ENCODE data around the gene TPRKB. TPM values are rescaled to one million over a fixed set of nuclear protein-coding genes. Genes with fewer than 3 reads are reported as not detected.
"Not testable (repeated sequence)": the region's sequence is repeated elsewhere in the genome, so short reads cannot be mapped to it uniquely, and the experiment has no call there.

The TPRKB gene
- polyA plus RNA-seq, 1 donor, result 78.6 TPM

DNA sequence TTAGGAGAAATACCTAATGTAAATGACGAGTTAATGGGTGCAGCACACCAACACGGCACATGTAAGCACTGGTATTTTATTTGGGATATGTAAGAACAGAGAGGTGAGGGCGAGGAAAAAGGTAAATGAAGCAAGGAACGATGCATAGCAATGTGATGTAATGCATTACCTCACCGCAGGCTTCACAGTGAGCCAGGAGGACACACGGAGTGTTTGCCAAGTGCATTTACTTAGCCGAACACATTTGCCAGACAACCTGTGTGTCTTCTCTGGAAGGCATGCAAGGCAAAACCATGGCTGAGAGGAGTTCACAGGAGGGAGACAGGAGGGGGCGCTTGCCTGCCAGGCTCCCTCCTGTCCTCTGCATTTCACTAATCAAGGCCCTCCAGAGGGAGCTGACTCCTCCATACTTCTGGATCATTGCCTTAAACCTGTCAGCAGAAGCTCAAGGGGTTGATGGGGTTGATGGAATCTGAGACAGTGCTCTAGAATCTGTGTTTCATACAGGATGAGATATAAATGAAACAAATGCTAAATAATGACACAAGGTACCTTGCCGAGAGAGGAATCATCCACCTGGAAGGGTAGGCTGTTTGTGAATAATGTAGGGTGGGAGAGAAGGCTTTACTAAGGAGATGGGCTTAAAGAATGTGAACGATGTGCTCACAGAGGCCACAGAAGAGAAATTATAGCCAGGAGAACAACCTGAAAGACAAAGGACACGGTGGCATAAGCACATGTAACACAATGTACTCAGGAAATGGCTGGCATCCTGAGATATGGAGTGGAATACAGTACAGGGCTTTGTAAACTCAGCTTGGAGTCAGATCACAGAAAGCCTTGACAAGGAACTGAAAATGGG is 9.1 kb upstream of the TPRKB start:
- DNase-seq, result no peak

DNA sequence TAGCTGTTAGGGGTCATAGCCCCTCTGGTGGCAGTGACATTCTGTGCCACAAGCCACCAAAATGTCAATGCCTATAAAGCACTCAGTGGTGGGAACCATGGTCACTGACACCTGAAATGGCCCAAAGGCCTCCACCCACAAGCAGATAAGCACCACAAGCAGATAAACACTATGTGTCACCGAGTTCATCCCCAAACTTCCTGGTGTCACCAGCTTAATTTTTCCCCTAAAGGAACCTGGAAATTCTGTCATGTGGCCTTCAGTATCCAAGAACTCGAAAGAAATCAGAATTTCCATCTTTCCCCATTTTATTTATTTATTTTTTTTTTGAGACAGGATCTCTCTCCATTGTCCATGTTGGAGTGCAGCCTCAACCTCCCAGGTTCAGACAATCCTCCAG is 3.6 kb upstream of the TPRKB start:
- DNase-seq, result no peak

DNA sequence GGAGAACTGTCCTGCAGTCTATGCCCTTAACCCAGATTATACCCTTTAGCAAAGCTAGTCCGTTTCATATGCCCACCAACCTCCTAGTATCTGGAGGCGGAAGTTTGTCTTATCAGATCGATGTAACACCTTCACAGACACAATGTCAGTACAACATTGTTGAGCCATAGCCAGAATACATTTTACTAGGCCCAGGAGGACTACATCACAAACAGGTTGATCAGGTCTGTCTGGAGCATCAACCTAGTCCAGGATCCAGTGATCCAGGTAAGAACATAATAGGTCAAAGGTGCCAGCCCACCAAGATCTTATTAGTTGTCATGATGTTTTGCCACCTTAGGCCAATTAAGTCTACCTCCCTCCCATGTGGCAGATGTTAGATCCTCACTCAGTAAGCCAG is 2.0 kb upstream of the TPRKB start:
- no peak for DNase-seq

DNA sequence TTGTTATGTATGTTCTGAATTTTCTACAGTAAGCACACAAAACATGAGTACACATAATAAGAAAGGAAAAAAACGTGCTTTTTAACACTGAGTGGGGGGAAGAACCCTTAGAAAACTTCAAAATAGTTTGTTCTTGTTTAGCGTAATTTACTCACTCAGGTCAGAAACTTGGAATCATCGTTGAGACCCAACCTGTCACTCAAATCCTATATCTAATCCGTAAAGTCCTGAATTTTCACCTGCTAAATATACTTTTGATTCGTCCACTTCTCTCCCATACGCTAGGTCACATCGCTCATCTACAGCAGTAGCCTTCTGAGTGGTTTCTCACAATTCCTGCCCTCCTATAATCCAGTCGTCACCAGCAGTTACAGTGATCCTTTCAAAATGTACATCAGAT is 767 bp downstream of the TPRKB start:
- DNase-seq, result no peak

DNA sequence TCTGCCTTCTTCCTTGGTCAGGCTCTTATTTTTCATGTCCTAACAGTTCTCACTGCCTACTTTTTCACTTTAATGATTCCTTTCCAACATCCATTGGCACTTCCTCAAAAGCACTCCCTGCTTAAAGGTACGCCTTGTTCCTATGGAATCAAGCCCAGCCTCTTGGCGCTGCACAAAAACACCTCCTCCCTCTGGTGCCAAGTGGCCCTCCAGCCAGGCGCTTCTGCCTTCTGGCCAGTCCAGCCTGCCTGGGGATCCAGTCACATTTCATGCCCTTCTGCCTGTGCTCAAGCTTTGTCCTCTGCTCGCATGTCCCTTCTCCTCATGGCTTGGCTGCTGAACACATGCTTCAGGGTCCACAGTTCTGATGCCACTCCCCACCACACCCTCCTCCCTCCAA is 6.3 kb downstream of the TPRKB start:
- DNase-seq, result no peak

DNA sequence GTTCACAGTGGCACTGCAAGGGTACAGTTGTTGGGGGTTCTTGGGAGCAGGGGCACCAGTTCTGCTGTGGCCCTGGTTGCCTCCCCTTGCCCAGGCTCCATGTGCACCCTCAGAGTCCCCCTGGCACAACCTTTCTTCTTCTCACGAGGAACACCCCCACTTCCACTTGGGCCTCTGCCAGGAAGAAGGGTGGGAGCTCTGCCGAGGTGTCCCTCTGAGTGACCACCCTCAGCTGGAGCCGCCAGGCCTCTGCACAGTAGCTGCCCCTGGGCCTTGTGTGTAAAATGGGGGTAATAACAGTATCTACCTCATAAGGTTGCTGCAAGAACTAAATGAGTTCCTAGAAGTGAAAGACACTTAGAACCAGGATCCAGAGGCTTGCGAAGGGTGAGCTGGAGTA is 8.4 kb downstream of the TPRKB start:
- DNase-seq, result no peak

DNA sequence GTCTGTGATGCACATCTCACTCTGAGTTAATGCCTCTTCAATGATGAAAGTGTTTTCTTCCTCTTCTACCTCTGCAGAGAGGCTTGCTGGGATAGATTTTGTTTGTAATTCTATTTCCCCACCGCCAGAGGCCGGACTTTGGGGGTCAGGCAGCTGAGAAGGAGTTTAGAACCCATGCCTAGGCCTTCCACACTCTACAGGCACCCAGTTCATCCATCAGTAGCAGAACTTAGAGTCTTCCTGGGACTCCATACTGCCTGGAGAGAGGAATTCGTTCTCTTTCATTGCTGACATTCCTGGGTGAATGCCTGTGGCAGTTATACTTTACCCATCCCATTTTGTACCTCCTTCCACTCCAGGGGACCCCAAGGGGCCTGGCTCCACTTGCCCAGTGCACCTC is 9.1 kb downstream of the TPRKB start:
- DNase-seq, result no peak

DNA sequence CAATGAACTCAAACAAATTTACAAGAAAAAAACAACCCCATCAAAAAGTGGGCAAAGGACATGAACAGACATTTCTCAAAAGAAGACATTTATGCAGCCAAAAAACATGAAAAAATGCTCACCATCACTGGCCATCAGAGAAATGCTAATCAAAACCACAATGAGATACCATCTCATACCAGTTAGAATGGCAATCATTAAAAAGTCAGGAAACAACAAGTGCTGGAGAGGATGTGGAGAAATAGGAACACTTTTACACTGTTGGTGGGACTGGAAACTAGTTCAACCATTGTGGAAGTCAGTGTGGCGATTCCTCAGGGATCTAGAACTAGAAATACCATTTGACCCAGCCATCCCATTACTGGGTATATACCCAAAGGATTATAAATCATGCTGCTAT is 10.5 kb downstream of the TPRKB start:
- not testable (repeated sequence) for DNase-seq

DNA sequence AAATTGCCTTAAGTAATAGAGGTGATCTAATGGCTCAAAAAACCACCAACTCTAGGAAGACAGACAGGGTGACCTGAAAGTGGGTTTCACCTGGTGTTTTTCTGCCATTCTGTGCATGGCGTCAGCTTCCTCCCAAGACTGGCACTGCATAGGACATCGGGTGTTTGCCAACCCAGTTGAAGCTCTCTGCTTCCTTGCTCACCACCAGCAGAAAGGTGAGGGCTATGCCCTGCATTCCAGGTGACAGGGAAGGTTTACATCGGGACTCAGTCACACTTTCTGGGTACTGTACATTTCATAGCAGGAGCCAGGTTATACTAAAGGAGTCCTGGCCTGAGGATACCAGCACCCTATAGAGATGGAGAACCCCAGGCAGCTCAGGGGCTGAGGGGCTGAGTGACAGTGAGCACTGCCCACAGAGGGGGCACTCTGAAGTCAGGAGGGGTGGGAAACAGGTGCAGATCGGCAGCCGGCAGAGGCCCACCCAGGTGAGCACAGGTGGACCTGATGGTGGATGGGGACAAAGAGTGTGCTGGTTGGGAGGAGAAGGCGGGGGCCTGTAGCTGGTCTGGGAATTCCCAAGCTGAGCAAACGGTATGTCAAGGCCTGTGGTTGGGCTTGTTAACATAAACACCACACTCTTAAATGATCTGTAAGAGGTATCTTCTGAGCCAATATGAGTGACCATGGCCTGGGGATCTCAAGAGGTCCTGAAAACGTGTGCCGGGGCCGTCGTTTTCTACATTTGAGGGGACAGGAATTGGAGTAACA is 18.1 kb downstream of the TPRKB start:
- DNase-seq, result no peak

DNA sequence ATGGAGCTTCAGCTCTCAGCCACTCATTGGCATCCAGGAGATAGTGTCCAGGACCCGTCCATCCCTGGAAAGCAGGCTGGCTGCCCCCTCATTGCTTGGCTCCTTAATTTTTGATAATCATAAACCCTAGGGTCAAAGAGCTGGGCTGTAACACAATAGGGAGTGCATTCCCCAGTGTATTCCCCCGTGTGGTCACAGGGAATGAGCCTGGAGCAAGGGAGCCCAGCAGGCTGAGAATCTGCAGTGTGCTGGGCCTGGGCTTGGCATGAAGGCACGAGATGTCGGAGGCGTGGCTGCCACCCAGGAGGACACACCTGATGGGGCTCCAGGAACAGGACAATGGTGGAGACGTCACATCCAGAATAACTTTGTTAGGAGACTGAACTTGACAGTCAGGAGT is 18.7 kb downstream of the TPRKB start:
- DNase-seq, result no peak

DNA sequence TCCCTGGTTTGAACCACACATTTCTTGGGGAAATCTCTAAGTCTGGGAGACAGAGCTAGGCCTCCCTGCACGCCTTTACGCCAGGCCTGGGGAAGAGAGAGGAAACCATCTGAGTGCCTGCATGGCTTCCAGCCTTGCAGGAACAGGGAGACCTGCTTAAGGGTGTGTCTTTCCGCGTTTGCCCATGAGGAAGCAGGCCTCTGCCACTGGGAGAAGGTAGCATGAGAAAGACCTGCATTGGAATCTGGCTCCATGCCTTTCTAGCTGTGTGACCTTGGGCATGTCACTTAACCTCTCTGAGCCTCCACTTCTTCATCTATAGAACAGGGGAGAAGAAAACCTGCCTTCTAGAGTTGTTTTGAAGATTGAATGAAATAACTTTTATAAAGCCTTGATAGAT is 19.4 kb downstream of the TPRKB start:
- not testable (repeated sequence) for DNase-seq

DNA sequence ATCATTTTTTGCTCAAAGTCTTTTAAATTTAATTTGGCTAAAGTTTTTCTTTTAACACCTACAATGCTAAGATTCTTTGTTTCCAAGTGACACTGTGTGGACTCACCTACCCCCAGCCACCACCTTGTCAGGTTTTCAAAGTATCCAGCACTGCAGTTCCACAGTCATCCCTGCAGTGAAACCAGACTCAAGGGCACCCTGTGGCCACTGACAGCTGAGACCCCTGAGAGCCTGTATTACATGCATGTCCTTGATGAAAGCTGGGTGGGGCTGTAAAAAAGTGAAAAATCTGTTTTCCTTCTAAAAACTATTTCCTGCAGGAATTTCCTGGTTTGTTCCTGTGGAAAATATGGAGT is 19.9 kb downstream of the TPRKB start:
- no peak for DNase-seq

DNA sequence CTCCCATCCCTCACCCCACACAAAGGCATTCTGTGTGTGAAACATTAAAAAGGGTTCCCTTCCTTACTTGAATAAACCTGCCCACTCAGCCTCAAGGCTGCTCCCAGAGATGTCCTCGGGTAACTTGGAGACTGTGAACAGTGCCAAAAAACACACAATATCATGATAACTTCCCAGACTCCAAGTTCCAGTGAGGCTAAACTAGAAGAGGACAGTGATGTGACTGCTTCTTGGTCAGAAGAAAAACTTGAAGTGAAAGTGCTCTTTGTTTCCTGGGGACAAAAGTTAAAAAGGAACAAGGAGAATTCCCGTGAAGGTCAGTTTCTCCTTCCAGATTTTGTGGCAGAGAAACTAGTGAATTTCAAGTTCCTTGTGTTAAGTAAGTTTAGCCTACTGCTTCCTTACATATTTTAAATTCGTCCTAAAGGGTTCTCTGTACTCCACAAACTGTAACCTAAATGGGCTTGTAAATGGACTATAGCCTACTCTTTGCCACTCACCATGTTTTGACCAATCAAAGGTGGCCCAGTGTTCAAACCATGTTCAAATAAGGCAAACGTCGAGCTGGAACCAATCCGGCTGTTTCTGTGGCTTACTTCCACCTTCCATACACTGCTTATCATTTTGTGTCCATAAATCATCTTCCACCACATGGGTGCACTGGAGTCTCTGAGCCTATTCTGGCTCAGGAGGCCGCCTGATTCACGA is 20.4 kb downstream of the TPRKB start:
- no peak for DNase-seq

DNA sequence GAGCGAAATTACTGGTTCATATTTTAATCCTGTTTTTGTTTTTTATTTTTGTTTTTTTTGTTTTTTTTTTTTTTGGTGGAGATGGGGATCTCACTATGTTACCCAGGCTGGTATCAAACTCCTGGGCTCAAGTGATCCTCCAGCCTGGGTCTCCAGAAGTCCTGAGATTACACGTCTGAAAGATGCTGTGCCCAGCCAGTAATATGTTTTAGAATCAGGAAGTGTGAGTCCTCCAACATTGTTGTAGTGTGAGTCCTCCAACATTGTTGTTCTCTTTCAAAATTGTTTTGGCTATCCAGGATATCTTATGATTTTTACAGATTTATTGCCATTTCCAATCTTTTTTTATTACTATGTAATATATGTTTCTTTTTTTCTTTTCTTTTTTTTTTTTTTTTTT is 23.1 kb downstream of the TPRKB start:
- DNase-seq, result no peak

DNA sequence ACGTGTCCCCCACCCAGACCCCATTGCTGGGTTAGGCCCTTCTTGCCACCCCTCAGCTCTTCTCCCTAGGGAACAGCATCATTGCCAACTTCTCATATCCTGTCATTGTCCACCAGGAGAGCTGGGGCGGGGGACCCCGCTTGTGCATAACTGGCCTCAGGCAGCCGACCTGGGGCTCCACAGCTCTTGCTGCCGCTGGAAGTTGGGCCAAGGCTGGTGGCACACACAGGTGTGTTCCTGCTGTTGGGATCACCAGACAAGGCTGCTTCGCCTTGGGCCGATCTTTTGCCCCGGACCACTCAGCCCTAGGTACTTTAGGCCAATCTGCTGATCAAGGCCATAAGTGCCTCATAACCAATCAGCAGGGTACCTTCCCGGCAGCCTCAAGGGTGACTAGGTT is 28.6 kb downstream of the TPRKB start:
- DNase-seq, result no peak

DNA sequence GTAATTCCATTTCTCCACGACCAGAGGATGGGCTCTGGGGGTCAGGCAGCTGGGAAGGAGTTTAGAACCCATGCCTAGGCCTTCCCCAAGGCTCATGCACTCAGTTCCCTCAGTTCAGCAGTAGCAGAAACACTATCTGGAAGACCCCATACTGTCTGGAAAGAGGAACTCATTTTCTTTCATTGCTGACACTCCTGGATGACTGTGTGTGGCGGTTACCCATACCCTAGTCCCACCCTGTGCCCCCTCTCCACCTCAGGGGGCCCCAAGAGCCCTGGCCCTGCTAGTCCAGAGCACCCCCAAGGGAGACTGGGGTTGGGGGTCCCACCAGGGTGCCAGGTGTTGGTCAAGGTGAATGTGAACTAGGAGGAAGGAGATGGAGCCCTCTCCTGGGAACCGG is 29.5 kb downstream of the TPRKB start:
- no peak for DNase-seq

DNA sequence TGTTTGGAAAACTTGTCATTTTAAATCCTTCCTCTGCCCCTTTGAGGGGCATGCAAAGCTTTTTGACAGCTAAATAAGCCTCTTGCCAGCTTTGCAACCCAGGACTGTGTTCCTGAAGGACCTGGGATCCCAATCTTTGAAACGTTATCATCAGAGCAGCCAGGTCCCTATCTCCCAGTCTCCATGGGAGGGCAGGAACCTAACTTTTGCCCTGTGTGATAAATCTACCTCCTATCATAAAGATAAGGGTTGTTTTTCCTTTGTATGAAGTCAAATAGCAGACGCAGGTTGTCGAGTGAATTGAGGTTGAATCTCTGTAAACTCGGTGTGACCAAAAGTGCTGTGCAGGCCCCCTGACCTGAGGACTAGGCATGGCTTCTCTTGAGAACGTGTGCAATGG is 30.1 kb downstream of the TPRKB start:
- DNase-seq, result no peak

DNA sequence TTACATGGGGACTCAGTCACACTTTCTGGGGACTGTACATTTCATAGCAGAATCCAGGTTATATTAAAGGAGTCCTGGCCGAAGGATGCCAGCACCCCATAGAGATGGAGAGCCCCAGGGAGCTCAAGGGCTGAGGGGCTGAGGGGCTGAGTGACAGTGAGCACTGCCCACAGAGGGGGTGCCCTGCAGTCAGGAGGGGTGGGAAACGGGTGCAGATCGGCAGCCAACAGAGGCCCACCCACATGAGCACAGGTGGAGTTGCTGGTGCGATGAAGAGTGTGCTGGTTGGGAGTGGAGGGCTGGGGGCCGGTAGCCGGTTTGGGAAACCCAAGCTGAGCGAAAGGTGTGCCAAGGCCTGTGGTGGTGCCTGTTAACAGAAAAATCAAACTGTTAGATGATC is 32.1 kb downstream of the TPRKB start:
- DNase-seq, result no peak

DNA sequence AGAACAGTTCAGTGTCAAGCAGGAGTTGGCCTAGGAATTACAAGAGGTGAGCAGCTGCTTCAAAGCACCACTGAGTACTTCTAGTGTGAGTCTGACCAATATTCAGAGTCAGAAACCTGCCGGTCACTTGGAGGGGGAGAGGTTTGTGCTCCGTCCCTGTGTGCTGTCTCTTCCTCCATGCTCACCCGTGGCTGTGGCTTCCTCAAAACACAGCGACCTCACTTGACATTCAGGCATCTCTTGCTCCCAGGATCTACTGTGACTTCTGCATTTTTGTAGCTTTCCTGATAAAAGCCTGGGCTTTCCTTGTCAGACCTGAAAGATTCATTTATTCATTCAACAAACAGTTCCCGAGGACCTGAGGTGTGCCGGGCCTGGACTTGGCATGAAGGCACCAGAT is 32.9 kb downstream of the TPRKB start:
- DNase-seq, result no peak

DNA sequence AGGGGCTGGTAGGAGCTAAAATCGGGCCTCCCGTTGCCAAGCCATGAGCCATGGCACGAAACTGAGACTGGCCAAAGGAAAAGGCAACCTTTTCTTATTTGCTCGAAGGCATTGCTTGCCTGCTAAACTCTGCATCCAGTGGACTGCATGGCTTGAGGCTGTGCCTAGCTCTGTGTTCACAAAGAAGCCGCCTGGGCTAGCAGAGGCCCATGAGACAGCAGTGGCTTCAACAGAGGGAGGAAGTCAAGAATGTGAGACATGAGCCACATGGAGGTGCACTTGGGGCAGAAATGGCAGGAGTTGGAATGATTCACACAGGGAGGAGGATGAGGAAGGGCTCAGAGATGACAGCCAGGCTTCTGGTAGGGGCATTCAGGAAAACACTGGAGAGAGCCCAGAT is 33.5 kb downstream of the TPRKB start:
- no peak for DNase-seq

DNA sequence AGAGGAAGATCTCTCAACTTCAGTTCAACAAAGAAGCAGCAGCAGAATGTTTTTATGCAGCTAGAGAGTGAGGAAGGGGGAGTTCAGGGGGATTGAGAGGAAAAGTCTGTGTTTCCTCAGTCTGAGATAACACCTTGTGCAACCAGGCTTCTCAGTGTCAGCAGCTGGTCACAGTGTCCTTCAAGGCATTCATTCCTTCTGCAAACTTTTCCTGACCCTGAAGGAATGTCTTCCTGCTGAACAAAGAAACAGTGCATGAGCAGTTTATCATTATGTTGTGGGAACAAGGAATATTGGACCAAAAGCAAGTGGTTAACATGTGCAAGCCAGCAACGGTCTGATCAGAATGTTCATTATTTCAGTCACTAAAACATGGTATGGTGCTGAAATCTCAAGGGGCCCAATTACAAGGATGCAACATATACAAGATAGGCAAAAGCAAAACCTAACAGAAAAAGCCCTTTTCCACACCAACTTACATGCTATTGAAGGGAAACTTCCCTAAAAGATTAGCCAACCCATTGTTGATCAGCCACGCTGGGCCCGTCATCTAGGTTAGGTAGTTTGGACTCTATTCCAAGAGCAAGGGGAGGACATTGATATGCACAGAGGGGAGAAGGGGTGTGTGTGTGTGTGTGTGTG is 34.2 kb downstream of the TPRKB start:
- DNase-seq, result not testable (repeated sequence)

DNA sequence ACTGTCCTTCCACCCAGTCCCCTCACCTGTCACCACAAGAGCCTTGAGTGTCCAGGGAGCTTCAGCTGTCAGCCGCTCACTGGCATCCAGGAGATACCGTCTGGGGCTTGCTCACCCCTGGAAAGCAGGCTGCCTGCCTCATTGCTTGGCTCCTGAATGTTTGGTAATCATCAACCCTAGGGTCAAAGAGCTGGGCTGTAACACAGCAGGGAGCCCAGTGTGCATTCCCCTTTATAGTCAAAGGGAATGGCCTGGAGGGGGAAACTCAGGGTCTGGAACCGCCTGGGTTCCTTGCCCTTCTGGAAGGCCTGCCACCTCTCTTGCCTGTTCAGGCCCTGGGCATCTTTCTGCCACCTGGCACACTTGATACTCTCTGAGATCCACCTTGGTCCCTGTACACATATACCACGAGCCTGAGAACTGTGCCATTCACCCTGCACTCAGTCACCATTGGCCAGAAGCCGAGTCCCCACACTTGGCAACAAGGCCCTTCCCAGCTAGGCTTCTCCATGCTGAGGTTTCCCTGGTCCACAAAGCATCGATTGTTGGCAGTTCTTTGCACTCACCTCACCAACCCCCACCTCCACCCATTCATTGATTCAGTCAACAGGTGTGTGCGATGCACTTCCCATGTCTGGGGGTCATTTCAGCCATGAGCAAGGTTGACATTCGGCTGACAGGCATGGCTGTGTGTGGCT is 35.0 kb downstream of the TPRKB start:
- no peak for DNase-seq
